HG03139 (cell line): ENCODE results near the gene CAP2.
"Not testable (repeated sequence)": the region's sequence is repeated elsewhere in the genome, so short reads cannot be mapped to it uniquely, and the experiment has no call there.

Experiments used
- ATAC-seq: cut with Tn5 transposase; IDR thresholded peaks from one replicate; pipeline ENCODE4 v1.9.1; 2021; ENCODE audit not compliant: unreplicated experiment

Gene CAP2

DNA sequence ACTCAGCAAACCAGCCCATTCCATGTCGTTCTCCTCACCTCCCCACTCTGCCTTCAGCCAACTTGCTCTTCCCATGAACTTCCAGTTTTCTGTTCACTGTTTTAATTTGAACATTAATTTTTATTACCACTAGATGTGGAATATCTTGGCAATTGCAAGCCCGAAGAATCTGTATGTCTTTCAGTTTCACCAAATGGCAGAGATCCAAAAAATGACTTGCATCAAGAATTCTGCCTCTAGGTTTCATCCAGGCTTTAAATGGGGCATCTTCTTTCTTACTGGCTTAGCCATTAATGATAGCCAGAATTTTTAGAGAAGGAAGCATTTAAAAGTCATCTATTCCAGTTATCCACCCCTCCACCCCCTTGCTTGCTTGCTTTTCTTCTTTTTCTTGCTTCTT, 39.0 kb downstream of the CAP2 start:
- ATAC-seq, result no peak

DNA sequence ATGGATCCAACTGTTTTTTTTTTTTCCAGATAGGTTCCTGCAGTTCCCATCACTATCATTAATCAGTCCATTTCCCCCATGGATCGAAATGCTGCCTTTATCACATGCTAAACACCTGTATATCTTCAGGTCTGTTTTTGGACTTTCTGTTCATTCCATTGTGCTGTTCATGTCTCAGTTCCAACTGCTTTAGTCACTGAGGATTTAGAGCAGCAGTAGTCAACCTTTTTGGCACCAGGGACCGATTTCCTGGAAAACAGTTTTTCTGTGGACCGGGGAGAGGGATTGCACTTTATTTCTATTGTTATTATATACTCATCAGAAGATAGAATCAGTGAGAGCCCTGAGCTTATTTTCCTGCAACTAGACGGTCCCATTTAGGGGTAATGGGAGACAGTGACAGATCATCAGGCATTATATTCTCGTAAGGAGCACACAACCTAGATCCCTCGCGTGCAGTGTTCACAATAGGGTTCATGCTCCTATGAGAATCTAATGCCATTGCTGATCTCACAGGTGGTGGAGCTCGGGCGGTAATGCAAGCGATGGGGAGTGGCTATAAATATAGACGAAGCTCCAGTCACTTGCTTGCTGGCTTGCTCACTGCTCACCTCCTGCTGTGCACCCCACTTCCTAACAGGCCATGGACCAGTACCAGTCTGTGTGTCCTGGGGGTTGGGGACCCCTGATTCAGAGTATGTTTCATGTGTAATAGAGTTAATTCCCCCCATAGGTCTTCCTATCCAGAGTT, 46.0 kb downstream of the CAP2 start:
- no peak for ATAC-seq

DNA sequence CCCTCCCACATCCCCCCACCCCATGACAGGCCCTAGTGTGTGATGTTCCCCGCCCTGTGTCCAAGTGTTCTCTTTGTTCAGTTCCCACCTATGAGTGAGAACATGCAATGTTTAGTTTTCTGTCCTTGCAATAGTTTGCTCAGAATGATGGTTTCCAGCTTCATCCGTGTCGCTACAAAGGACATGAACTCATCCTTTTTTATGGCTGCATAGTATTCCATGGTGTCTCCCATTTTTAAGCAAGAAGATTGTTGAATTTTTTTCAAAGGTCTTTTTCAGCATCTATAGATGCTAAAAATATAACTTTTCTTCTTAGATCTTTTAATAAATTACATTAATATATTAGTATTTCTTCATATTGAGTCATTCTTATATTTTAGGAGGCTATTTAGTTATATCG, 47.4 kb downstream of the CAP2 start:
- not testable (repeated sequence) for ATAC-seq

DNA sequence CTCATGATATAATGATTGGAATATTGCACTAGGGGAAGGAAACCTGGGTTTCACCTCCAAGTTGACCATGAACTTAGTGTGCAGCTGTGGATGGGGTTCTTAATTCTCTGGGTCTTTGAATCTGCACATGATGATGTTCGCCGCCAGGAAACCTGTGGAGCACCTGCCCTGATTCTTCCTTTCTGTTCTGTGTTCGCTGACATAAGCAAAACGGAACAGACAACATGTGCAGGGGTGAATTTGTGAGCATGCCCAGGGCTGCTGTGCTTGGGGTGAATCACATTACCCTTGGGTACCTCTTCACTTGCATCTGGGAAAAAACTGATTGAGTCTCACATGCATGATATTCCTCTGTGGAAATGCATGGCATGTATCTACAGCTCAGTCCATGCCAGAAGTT, 48.8 kb downstream of the CAP2 start:
- ATAC-seq, result no peak

DNA sequence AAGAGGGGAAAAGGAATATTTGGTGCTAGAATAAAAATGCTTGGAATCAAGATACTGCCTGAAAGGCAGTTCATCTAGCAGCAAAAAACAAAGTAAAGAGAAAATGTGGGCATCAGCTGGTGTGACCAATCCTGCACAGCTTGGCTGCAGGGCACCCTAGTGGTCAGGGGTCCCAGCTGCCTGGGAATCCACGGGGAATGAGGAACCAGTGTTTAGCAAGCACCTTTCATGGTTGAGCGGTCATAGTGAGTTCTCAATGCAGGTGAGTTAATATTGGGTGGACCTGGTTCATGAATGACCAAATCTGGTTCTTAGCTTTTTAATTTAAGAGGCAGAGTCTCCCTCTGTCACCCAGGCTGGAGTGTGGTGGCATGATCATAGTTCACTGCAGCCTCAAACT, 53.3 kb downstream of the CAP2 start:
- ATAC-seq, result no peak

DNA sequence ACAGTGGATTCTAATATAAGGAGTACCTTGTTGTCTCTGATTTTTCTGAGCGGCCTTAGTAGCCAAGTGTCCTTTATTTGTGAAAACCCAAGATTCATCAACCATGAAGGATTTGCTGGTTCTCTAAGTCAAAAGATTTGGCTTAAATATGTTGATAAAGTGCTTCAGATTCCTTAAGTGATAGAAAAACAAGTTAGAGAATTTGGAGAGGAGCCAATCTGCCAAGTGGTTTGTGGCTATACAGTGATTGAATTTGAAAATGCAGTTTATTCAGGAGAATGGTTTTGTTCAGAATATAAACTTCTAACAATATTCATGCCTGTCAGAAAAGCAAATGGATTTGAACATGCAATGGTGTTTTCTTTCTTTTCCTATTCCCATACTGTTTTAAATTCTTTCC, 54.8 kb downstream of the CAP2 start:
- no peak for ATAC-seq

DNA sequence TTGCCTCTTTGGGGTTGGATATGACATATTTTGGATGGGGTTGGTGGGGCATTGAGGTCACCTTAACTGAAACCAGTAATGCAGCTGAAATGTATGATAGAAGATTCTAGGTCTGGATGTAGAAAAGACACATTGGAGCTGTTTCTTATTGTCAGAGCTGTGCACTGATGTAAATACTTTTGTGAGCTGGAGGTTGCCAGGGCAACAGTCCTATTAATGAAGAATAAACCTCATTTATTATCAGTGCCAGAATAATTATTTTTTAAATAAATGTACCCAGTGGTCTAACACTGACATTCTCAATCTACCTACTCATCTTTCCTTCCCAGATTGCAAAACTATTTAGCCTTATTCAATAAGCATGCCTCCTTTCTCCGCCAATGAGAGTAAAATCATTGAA, 57.0 kb downstream of the CAP2 start:
- ATAC-seq, result no peak

DNA sequence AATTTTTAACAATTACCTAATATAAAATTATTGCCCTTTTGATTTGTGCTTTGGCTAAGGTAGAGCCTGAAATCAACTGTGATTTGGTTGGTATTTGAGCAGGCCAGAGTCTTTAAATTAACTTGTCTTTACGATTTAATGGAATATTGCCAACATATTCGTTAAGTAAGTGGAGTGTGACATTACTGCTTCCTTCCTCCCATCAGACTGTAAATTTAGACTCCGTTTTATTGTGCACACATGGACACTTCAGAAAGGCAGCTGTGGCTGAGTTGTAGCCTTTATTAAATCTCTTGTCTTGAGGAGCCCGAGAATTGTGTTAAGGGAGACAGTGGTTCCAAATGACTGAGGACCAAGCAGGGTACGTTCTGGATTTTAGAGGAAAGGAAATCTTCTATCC, 57.4 kb downstream of the CAP2 start:
- ATAC-seq, result no peak

DNA sequence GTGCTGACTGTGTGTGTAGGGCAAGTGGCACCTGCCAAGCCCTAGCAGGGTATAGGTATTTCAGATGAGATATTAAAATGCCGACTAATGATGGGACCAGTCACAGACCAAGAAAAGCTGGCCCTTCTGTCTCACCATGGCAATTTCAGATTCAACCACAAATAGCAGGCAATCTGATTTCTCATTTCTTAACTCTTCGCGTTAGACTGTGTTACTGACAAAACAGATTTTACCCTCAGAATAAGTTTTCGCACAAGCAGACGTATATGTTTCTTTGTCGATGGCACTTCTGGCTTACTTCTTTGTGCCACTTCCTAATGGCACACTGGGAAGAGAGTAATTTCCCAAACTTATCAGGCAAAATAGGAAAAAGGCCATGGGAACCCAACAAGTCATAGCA, 58.7 kb downstream of the CAP2 start:
- no peak for ATAC-seq

DNA sequence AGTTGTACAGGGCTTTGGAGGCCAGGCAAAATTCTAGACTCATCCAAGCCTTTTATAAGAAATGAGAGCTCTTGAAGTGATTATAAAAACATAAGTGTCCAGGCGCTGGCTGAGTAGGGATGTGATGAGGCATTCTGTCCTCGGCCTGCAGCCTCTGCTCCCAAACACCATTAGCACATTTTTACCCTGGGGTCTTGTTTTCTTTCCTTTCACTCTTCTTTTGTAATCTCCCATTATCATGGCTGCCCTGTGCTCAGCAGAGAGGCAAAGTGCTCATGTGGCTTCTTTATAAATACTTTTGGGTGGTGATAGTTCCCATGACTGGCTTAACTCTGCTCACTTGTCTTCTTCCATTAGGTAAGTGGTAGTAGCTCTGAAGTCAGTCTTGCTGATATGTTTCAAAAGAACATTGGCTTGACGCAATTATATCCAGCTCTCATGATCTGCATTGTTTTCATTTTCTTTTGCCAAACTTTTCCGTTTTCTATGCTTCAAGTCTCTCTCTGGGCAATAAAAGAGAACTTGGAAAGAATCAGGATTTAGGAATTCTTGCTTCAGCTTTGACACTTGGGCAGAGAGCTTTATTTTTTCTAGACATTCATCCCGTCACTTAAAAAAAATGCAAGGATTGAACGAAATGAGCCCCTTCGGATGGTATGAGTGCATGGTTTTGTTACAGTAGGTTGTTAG, 61.1 kb downstream of the CAP2 start:
- ATAC-seq, result no peak

DNA sequence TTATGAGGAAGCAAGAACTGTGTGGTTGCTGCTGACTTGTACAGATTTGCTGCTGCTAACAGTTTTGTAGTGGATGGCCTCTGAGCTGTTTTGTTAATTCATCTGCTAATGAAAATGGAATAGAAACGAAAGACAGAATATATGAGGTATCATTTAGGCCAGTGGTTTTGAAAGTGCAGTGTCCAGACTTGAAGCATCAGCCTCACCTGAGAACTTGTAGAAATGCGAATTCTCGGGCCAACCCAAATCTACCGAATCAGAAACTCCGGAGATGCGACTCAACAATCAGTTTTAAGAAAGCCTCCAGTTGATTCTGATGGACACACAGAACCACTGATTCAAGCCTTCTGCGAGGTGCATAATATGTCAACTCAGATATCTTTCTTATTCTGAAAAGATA, 62.5 kb downstream of the CAP2 start:
- ATAC-seq, result no peak

DNA sequence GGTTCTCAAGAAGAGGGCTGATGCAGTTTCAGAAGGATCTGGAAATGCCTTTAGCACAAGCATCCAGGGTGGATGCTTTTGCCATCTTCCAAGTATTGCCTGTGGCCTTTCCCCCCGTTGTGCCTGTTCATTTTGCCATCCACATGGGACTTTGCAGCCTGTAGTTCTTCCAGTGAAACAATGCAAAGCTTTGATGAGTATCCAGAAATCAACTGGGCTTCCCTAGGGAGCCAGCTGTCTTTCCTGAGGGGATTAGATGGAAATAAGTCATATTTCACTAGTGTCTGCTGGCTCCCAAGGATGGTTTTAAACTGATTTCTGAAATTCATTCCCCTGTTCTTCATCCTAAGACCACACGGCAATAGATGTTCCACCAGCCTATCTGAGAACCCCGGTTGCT, 63.3 kb downstream of the CAP2 start:
- ATAC-seq, result no peak

DNA sequence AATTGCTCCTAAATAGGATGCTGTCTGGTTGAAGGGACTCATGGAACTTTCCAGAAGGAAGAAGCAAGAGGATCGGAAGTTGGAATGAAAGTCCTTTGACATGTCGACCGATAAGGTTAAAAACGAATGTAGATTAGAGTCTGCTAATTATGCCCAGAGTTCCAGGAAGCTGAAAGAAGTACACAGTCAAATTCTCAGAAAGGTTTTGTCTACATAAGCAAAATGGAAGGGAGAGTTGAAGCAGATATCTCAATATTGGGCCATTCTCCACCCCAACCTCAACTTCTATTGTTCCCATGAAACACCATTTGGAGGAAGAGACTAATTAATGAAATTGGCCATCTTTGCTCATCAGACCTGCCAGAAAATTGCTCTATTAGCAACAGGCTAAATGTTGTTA, 64.0 kb downstream of the CAP2 start:
- ATAC-seq, result no peak

DNA sequence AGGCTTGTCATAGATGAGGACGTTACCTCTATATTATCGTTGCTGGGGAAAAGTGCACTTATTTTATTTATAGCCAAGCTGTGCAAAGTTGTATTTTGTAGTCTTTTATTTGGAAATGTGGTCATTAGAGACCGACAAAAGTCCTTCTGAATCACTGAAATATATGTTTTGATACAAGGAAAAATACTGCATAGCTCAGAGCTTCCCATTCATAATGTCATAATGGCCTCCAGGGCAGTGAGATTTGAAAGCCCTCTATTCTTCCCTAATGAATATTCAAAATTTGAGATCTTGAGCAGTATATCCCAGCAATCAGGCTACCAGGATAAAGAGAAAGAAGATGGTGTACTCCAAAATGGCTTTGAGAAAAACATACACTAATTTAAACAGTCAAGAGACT, 64.6 kb downstream of the CAP2 start:
- no peak for ATAC-seq

DNA sequence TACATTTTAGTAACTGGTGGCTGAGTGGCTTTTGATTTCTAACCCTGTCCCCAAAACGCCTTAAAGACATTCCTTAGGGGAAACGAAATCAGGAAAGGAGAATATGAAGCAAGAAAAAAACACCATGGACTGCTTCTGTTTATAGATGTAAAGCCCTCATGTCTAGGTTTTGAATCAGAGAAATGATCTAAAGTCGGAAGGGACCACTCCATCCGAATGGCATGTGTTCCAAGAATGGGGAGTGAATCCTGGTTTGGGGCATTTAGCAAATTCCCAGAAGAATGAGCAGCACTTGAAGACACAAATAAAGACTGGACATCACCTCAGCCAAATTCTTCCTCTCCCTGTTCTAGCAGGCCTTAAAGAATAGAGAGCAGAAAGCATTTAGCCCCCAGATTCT, 65.6 kb downstream of the CAP2 start:
- no peak for ATAC-seq

DNA sequence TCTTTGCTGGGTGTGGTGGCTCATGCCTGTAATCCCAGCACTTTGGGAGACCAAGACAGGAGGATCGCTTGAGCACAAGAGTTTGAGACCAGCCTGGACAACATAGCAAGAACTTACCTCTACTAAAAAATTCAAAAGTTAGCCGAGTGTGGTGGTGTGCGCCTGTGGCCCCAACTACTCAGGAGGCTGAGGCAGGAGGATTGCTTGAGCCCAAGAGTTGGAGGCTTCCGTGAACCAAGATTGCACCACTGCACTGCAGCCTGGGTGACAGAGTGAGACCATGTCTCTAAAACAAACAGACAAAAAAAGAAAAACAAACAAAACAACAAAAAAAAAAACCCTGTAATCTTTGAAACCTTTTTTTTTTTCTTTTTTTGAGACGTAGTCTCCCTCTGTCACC, 67.5 kb downstream of the CAP2 start:
- ATAC-seq, result no peak

DNA sequence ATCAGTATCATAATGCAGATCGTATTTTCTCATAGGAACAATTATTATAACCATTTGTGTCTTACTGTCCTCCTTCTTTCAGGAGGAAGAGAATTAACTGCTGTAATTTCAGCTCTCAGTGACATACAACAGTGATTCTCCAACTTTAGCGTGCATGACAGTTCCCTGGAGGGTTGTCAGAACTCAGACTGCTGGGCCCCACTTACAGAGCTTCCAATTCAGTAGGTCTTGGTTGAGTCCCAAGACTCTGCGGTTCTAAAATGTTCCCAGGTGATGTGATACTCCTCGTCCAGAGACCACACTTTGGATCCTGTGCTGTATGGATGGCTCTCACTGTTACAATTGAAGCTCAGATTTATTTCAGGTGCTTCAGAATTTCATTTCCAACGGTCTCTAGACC, 72.8 kb downstream of the CAP2 start:
- ATAC-seq, result no peak

DNA sequence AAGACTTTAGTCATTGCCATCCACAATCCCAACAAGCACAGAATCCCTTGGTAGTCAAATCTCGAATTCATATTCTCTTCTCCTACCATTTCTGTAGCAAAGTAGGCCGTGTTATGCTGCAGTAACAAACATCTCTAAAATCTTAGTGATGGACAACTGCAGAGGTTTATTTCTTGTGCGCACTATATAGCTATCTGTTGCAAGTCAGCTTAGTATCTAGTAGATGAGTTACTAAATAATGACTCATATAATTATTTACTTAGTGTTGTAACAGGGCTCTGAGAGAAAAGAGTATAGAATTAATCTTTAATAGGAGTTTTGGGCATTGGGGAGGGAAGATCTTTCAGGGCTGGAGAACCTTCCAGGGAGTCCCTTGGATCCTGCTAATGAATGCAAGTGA, 73.3 kb downstream of the CAP2 start:
- ATAC-seq, result no peak

DNA sequence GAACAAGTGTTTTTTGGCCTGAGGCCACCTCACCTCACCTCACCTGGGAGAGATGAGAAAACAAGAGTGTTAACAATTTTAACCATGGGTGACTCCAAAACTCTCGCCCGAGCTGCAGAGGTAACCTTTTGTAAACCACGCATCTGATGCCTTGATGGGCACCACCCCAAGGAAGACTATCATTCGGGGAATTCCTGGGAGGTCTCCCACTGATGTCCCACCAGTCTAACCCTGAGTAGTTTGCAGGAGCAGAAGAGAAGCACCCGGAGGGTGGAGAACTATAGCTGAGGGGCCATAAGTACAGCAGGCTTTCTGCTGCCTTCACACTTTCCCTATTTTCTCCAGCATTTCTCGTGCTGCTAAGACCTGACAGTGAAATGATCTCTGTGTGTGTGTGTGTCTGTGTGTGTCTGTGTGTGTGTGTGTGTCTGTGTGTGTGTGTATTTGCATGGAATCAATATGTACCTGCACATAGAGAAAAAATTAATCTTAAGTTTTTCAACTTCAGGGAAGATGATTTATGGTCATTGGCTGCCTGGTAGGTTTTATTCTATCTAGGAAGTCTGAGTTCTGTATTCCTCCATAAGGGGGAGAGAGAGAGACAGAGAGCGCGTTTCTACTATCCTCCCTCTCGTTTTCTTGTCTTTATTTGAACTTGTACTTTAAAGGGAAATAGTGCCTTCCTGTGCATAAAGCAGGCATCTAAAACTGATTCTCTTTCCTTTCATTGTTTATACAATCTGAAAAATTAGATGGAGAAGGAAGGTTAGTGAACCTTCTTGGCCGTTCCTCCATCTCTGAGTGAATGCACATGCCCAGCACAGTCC, 75.8 kb downstream of the CAP2 start:
- ATAC-seq, result no peak

DNA sequence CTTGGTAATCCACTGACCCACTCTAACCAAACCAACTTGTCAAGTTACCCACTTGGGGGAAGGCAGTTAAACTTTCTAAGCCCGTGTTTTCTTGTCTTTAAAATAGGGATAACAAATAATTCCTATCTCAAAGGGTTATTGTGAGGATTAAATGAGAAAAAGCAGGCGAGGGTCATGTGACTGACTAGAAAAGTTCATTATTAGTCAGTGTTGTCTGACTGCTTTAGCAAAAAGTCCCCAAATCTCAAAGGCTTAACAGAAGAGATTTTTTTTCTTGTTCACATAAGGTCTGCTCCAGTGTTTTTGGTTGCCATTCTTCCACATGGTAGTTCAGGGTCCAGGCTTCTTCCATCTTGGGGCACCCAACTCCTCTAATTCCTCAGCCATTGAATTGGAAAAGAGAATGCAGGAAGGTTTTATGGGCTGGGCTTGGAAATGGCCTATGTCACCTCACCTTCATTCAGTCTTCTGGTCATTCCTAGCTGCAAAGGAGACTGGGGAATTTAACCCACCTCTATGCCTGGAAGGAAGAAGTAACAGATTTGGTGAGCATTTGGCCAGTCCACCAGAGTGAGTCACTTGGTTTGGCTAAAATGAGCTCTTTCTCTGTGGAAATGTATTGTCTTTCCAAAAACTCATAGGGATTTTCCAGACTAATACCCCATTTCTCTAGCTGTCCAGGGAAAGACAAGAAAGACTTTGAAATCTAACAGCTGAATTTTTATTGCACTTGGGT, 77.0 kb downstream of the CAP2 start:
- ATAC-seq, result no peak

DNA sequence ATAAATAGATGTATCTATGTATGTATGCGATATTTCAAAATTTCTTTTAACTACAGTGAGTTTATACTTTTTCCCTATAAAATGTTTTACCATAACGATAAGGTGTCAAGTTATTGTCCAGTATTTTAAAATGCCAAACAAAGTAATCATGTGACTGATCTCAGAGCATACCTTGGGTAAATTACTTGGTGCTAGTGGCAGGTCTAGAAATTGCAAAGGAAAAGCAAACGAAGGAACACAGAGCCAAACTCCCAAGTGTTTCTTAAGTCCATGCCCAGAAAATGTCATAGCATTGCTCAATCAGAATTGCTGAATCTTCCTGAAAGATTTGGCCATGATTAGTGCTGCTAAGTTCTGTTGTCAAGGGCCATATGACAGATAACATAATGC, 77.5 kb downstream of the CAP2 start:
- ATAC-seq, result no peak
